HFF-Myc (cell line): Measurements from ENCODE around the gene POLR3E.

Source experiments
- DNase-seq: peaks from one replicate; pipeline ENCODE4 v3.0.0-alpha.2; 2011; ENCODE audit warnings: low read depth; ENCODE audit errors: extremely low read depth
- H3K4me3 ChIP-seq: replicated peaks from 2 replicates; pipeline ENCODE4 v1.5.1; 2011; ENCODE audit warnings: low read depth, mild to moderate bottlenecking, control low read depth, low read length
- TF ChIP-seq, protein P1 (sequence below): IDR thresholded peaks from 2 replicates; pipeline ENCODE4 v1.5.1; 2012; ENCODE audit warnings: mild to moderate bottlenecking, low read depth, low read length, control low read depth; ENCODE audit errors: missing control alignments

The POLR3E gene

DNA sequence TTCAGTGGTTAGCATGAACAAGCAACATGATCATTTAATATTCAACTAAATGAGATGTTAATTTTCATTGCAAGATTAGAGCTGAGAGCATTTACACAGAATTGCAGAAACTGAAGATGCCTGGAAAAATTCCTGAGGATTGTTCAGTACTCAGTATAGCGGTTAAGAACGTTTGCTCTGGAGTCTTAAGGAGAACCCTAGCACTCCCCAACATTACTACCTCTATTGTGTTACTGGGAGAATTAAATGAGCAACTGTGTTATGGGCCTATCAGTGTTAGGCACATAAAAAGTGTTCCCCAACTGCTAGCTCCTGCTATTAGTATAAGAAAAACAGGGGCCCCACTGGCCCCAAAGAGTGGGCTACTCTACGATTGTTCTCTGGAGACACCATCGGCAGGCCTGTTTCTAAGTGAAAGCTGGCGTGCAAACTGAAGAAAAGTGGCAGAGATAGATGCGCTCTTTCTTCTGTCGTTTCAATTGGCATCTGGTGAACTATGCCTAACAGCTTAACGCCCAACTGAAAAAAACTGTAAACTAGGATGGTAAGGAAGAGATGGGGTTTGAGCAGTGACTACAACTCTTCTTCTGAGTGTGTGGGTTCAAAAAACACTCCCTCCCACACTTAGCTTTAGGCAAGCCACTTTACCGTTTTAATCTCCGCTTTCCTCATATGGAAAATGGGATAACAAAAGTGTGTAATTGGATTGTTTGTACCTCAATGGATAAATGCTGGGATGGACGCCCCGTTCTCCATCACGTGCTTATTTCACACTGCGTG lies 75.9 kb downstream of the POLR3E start:
- no peak for DNase-seq
- H3K4me3 ChIP-seq, result peak overlapping the region; percentile 63
- TF ChIP-seq, protein P1, sequence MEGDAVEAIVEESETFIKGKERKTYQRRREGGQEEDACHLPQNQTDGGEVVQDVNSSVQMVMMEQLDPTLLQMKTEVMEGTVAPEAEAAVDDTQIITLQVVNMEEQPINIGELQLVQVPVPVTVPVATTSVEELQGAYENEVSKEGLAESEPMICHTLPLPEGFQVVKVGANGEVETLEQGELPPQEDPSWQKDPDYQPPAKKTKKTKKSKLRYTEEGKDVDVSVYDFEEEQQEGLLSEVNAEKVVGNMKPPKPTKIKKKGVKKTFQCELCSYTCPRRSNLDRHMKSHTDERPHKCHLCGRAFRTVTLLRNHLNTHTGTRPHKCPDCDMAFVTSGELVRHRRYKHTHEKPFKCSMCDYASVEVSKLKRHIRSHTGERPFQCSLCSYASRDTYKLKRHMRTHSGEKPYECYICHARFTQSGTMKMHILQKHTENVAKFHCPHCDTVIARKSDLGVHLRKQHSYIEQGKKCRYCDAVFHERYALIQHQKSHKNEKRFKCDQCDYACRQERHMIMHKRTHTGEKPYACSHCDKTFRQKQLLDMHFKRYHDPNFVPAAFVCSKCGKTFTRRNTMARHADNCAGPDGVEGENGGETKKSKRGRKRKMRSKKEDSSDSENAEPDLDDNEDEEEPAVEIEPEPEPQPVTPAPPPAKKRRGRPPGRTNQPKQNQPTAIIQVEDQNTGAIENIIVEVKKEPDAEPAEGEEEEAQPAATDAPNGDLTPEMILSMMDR, result no peak

DNA sequence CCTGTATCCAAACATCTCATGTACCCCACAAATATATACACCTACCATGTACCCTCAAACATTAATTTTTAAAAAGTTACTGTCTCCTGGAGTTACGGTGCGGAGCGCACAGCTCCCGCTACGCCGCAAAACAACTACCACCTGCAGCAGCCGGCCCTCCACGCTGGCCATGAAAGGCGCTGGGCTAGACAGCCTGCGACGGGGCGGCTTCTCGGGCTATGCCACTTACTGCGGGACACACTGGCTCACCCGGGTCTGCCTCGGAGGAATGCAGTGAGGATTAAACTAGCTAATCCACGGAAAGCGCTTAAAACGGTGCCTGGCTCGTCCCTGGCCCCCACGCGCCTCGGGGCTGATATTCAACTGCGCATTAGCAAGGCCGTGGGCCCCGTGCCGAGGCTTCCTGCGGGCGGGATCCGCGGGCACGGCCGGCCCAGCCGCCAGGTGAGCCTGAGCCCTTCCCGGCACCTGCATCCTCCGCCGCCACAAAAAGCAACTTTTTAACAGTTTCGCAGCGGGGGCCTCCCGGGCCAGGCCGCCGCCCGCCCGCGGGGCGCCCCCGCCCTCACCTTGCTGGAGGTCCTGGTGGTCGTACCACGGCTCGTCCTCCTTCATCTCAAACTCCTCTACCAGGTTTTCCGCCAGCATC lies 76.6 kb downstream of the POLR3E start:
- DNase-seq, result no peak
- H3K4me3 ChIP-seq, result peak overlapping the region; percentile 63
- TF ChIP-seq, protein P1, result no peak

DNA sequence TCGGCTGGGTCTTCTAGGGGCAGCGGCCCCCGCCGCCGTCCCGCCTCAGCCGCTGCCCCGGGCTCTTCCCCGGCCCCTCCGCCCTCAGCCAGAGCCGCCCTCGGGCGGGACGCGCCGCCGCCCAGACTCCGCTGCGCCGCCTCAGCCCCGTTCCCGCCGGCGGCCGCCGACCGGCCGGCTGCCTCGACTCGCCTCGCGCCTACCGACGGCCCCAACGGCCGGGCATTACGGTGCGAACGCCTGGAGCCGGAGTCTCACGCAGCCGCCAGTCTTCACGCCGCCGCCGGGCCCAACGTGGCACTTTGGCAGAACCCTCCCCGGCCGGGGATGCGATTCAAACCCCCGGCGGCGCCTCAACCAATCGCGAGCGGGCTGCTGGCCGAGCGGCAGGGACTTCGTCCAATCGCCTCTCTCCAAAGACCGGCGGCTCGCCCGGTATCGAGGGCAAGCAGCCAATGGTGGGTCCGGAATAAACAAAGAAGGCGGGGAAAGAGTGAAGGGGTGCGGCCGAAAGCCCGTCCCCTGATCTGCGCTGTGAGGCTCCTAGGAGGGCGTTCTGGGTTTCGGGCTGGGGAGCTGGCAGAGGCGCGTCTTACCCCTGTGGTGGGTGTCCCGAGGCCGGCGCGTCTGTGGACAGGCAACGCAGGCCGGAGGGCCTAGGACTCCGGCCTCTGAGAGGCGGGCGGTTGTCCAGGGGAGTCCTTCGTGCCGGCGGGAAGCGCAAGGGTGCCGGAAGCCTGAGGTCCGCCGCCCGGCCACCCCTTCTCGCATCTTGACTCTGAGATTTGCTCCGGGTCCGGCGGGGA lies 77.3 kb downstream of the POLR3E start, which contains the start of gene CDR2:
Gene CDR2 (minus strand): TSS at position 309 of the 806 bp plus-strand sequence. CDS start 310 bp downstream, outside the sequence.
- TF ChIP-seq, protein P1, result no peak
- DNase-seq, result peak; percentile 89

DNA sequence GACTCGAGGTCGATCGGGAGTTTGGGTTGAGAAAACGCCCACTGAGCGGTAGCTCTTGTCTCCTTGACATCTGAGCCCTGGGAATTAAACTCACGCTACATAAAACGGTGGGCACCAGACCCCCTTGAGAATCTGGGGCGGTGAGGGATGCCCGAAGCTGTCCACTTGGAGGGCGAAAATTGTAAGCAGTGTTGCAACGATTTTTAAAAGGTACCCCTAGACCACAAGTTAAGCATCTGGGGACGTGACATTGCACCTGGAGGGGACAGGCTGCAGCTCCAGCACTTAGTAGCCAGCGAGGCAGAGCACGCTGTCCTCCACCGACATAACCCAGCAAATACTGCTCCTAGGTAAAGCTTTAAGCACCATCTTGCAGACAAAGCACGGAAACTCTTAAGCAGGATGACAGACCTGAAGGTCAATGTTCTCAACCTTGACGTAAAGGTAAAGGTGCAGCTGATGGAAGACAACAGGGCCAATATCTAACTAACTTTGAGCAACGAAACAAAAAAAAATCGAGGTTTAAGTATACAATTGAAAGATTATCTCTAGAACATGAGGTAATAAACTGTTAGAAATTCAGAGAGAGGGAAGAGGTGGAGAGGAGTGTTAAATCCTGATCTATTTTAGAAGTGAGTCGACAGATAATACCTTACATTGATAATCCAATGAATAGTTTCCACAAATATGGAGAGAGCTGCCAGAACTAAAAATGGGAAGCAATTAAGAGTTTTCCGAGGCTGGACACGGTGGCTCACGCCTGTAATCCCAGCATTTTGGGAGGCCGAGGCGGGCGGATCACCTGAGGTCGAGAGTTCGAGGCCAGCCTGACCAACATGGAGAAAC lies 78.1 kb downstream of the POLR3E start:
- DNase-seq, result no peak
- H3K4me3 ChIP-seq, result peak overlapping the region; percentile 63
- TF ChIP-seq, protein P1, result no peak

More for the DNA sequence above, 77.3 kb downstream of the POLR3E start, which contains the start of gene CDR2:
- peak within 1 kb of the TSS; percentile 63 for H3K4me3 ChIP-seq

DNA sequence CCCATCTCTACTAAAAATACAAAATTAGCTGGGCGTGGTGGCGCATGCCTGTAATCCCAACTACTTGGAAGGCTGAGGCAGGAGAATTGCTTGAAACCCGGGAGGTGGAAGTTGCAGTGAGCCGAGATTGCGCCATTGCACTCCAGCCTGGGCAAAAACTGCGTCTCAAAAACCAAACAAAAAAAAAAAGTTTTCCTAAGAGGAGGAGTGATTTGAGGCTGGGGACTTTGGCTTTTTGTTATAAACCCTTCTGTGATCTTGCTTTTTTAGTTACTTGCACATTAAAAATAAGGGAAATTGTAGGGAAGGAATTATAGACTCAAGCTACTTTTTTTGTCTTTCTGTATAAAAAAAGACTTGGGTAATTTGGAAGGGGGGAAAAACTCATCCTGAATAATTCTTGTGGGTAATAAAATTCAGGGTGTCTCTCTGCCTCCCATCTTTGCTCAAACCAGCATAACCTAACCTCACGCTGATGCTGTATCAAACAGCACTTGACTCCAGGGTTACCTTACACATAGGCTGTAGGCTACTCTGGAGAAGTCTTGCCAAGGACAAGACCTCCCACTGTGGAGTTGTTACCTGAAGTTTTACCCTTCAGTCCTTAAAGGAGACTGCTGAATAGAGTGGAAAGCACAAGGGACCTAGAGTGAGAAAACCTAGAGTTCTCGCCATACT lies 78.9 kb downstream of the POLR3E start:
- no peak for DNase-seq
- TF ChIP-seq, protein P1, result no peak
- H3K4me3 ChIP-seq, result no peak overlapping the region
